Measurements from ENCODE around the gene UBQLN4.
"Not testable (repeated sequence)": the region's sequence is repeated elsewhere in the genome, so short reads cannot be mapped to it uniquely, and the experiment has no call there.

UBQLN4 gene

GRCh38 chr1:156080863-156081179 is 27.2 kb upstream of the UBQLN4 start:
- DNase-seq: no peak

- no peak for DNase-seq
These were observed 26.8 kb upstream of the UBQLN4 start for GRCh38 chr1:156080241-156080862.

- no peak for DNase-seq
These were observed 26.2 kb upstream of the UBQLN4 start for GRCh38 chr1:156079762-156080161.

- no peak for DNase-seq
These were observed 25.1 kb upstream of the UBQLN4 start for GRCh38 chr1:156078728-156079127.

GRCh38 chr1:156077430-156077760 is 23.8 kb upstream of the UBQLN4 start:
- DNase-seq: no peak

GRCh38 chr1:156076609-156077429 is 23.2 kb upstream of the UBQLN4 start:
- DNase-seq: no peak

- DNase-seq: no peak
These were observed 22.2 kb upstream of the UBQLN4 start for GRCh38 chr1:156075775-156076204.

- no peak for DNase-seq
These were observed 21.6 kb upstream of the UBQLN4 start for GRCh38 chr1:156075162-156075561.

GRCh38 chr1:156074661-156075060 is 21.1 kb upstream of the UBQLN4 start:
- no peak for DNase-seq

GRCh38 chr1:156073740-156074139 is 20.1 kb upstream of the UBQLN4 start:
- DNase-seq: no peak

- DNase-seq: no peak
These were observed 19.6 kb upstream of the UBQLN4 start for GRCh38 chr1:156073110-156073687.

- no peak for DNase-seq
These were observed 18.7 kb upstream of the UBQLN4 start for GRCh38 chr1:156072251-156072650.

- not testable (repeated sequence) for DNase-seq
These were observed 17.8 kb upstream of the UBQLN4 start for GRCh38 chr1:156071332-156071816.

GRCh38 chr1:156070548-156070947 is 16.9 kb upstream of the UBQLN4 start:
- peak; percentile 26 to 34 for DNase-seq

- no peak for DNase-seq
These were observed 16.2 kb upstream of the UBQLN4 start for GRCh38 chr1:156069490-156070455.

- no peak for DNase-seq
These were observed 13.7 kb upstream of the UBQLN4 start for GRCh38 chr1:156067262-156067661.

GRCh38 chr1:156065871-156066270 is 12.3 kb upstream of the UBQLN4 start:
- DNase-seq: no peak

- no peak for DNase-seq
These were observed 11.6 kb upstream of the UBQLN4 start for GRCh38 chr1:156065212-156065611.

- DNase-seq: no peak
These were observed 11.0 kb upstream of the UBQLN4 start for GRCh38 chr1:156064615-156065014.

- no peak for DNase-seq
These were observed 10.3 kb upstream of the UBQLN4 start for GRCh38 chr1:156063997-156064285.

GRCh38 chr1:156062189-156062588 is 8.6 kb upstream of the UBQLN4 start:
- DNase-seq: no peak

GRCh38 chr1:156060937-156061636 is 7.5 kb upstream of the UBQLN4 start, which contains the start of gene RAB25:
Gene RAB25, plus strand, starts transcription at chr1:156061160. Its CDS starts 241 bp downstream, at chr1:156061401.
- peak; percentile 91 to 96 for DNase-seq
